ENCODE results near the gene KREMEN1. TPM values are rescaled to one million over a fixed set of nuclear protein-coding genes. Genes with fewer than 3 reads are reported as not detected.
A peak's percentile ranks its signal among the peaks of the same experiment; 100 is the strongest.

KREMEN1 gene
- total and polyA plus RNA-seq, 10 of the 15 experiments (the other 5 are each of a cell fraction or from before 2014, with no cell fraction given) = 0.10 to 2.5 (median 0.20) TPM; not detected in 1

- TF ChIP-seq, protein P1, sequence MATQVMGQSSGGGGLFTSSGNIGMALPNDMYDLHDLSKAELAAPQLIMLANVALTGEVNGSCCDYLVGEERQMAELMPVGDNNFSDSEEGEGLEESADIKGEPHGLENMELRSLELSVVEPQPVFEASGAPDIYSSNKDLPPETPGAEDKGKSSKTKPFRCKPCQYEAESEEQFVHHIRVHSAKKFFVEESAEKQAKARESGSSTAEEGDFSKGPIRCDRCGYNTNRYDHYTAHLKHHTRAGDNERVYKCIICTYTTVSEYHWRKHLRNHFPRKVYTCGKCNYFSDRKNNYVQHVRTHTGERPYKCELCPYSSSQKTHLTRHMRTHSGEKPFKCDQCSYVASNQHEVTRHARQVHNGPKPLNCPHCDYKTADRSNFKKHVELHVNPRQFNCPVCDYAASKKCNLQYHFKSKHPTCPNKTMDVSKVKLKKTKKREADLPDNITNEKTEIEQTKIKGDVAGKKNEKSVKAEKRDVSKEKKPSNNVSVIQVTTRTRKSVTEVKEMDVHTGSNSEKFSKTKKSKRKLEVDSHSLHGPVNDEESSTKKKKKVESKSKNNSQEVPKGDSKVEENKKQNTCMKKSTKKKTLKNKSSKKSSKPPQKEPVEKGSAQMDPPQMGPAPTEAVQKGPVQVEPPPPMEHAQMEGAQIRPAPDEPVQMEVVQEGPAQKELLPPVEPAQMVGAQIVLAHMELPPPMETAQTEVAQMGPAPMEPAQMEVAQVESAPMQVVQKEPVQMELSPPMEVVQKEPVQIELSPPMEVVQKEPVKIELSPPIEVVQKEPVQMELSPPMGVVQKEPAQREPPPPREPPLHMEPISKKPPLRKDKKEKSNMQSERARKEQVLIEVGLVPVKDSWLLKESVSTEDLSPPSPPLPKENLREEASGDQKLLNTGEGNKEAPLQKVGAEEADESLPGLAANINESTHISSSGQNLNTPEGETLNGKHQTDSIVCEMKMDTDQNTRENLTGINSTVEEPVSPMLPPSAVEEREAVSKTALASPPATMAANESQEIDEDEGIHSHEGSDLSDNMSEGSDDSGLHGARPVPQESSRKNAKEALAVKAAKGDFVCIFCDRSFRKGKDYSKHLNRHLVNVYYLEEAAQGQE (IDR thresholded peaks at IDR 0.05; ENCODE audit: low read depth, low read length) = no peak
- TF ChIP-seq RUNX3 (IDR thresholded peaks at IDR 0.05; ENCODE audit: low read length) = no peak
- 0 out of 2 replicates have a peak, but pooled peaks have one; percentile 33 for TF ChIP-seq HDGF (IDR thresholded peaks at IDR 0.05)
- no peak for TF ChIP-seq EP300 (IDR thresholded peaks at IDR 0.05; ENCODE audit: borderline replicate concordance in 1 of 2, control insufficient read depth in 1 of 2, low read depth in 2 of 2, low read length in 2 of 2)
- TF ChIP-seq SREBF1 (IDR thresholded peaks at IDR 0.05; ENCODE audit: low read length) = no peak
- TF ChIP-seq ZBED1 (IDR thresholded peaks at IDR 0.05; ENCODE audit: borderline replicate concordance) = no peak
- TF ChIP-seq SMARCA5 (IDR thresholded peaks at IDR 0.05) = peak; percentile 58; the same call in 1 of the 2 replicates
- no peak for TF ChIP-seq WRNIP1 (IDR thresholded peaks at IDR 0.05; ENCODE audit: borderline replicate concordance, low read depth, low read length)
- no peak for TF ChIP-seq BRCA1 (IDR thresholded peaks at IDR 0.05; ENCODE audit: low read depth, low read length)
- TF ChIP-seq CBX3 (IDR thresholded peaks at IDR 0.05; ENCODE audit: borderline replicate concordance, low read depth) = no peak
- TF ChIP-seq SUPT20H (IDR thresholded peaks at IDR 0.05; ENCODE audit: borderline replicate concordance, control insufficient read depth, low read depth, low read length) = no peak
- TF ChIP-seq, protein P2, sequence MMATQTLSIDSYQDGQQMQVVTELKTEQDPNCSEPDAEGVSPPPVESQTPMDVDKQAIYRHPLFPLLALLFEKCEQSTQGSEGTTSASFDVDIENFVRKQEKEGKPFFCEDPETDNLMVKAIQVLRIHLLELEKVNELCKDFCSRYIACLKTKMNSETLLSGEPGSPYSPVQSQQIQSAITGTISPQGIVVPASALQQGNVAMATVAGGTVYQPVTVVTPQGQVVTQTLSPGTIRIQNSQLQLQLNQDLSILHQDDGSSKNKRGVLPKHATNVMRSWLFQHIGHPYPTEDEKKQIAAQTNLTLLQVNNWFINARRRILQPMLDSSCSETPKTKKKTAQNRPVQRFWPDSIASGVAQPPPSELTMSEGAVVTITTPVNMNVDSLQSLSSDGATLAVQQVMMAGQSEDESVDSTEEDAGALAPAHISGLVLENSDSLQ (IDR thresholded peaks at IDR 0.05) = no peak
- TF ChIP-seq ZNF217 (IDR thresholded peaks at IDR 0.05) = no peak; the same call in 1 of the 2 replicates
- no peak for TF ChIP-seq TARDBP (IDR thresholded peaks at IDR 0.05; ENCODE audit: borderline replicate concordance)
- no peak for TF ChIP-seq TCF3 (IDR thresholded peaks at IDR 0.05; ENCODE audit: borderline replicate concordance, insufficient read depth, low read depth, low read length)
- TF ChIP-seq, protein P3, sequence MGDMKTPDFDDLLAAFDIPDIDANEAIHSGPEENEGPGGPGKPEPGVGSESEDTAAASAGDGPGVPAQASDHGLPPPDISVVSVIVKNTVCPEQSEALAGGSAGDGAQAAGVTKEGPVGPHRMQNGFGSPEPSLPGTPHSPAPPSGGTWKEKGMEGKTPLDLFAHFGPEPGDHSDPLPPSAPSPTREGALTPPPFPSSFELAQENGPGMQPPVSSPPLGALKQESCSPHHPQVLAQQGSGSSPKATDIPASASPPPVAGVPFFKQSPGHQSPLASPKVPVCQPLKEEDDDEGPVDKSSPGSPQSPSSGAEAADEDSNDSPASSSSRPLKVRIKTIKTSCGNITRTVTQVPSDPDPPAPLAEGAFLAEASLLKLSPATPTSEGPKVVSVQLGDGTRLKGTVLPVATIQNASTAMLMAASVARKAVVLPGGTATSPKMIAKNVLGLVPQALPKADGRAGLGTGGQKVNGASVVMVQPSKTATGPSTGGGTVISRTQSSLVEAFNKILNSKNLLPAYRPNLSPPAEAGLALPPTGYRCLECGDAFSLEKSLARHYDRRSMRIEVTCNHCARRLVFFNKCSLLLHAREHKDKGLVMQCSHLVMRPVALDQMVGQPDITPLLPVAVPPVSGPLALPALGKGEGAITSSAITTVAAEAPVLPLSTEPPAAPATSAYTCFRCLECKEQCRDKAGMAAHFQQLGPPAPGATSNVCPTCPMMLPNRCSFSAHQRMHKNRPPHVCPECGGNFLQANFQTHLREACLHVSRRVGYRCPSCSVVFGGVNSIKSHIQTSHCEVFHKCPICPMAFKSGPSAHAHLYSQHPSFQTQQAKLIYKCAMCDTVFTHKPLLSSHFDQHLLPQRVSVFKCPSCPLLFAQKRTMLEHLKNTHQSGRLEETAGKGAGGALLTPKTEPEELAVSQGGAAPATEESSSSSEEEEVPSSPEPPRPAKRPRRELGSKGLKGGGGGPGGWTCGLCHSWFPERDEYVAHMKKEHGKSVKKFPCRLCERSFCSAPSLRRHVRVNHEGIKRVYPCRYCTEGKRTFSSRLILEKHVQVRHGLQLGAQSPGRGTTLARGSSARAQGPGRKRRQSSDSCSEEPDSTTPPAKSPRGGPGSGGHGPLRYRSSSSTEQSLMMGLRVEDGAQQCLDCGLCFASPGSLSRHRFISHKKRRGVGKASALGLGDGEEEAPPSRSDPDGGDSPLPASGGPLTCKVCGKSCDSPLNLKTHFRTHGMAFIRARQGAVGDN (IDR thresholded peaks at IDR 0.05) = no peak; the same call in 1 of the 2 replicates
- TF ChIP-seq SREBF2 (IDR thresholded peaks at IDR 0.05; ENCODE audit: low read length) = no peak
- TF ChIP-seq YY1 (IDR thresholded peaks at IDR 0.05; ENCODE audit: low read depth, low read length) = no peak
- TF ChIP-seq ATF3 (IDR thresholded peaks at IDR 0.05; ENCODE audit: borderline replicate concordance, extremely low read depth, low read depth, low read length) = no peak
- no peak for TF ChIP-seq JUND (IDR thresholded peaks at IDR 0.05; ENCODE audit: low read depth, low read length)
- TF ChIP-seq HCFC1 (IDR thresholded peaks at IDR 0.05; ENCODE audit: low read length) = no peak
- TF ChIP-seq PAX8 (IDR thresholded peaks at IDR 0.05) = no peak
- TF ChIP-seq GABPA (IDR thresholded peaks at IDR 0.05; ENCODE audit: low read depth) = no peak
These were observed 136.2 kb downstream of the KREMEN1 start (continued) for GRCh38 chr22:29208879-29209623.
